ENCODE data around the gene KMT2E. TPM values are rescaled to one million over a fixed set of nuclear protein-coding genes. Genes with fewer than 3 reads are reported as not detected.

Gene KMT2E
- total RNA-seq, 1 experiment from 2014 or later, result 38.2 TPM

DNA sequence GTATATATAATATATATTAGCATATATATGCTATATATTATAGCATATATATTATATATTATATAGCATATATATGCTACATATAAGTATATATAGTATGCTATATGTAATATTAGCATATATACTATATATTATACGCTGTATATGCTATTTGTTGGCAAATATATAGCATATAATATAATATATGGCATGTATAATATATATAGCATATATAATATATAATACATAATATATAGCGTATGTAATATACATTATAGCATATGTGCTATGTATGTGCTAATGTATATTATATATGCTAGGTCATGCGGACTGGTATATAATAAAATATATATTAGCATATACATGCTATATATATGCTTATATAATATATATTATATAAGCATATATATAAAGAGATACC, 72.8 kb downstream of the KMT2E start:
- TF ChIP-seq, protein P1, sequence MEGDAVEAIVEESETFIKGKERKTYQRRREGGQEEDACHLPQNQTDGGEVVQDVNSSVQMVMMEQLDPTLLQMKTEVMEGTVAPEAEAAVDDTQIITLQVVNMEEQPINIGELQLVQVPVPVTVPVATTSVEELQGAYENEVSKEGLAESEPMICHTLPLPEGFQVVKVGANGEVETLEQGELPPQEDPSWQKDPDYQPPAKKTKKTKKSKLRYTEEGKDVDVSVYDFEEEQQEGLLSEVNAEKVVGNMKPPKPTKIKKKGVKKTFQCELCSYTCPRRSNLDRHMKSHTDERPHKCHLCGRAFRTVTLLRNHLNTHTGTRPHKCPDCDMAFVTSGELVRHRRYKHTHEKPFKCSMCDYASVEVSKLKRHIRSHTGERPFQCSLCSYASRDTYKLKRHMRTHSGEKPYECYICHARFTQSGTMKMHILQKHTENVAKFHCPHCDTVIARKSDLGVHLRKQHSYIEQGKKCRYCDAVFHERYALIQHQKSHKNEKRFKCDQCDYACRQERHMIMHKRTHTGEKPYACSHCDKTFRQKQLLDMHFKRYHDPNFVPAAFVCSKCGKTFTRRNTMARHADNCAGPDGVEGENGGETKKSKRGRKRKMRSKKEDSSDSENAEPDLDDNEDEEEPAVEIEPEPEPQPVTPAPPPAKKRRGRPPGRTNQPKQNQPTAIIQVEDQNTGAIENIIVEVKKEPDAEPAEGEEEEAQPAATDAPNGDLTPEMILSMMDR (conservative IDR thresholded peaks at IDR 0.05), result no peak
- Histone ChIP-seq H3K23ac (ENCODE audit: insufficient read length, low read depth, low read length) (no peak overlapping the region), H3K79me1 (ENCODE audit: insufficient read depth, low read depth, low read length, poor library complexity, severe bottlenecking) (no peaks in the 10 kb centered on the region), H4K5ac (ENCODE audit: insufficient read length, low read depth, low read length) (no peak overlapping the region), H2AFZ (ENCODE audit: low read length) (no peak overlapping the region), H3K4me2 (ENCODE audit: insufficient read depth, insufficient read length, low read length) (no peak overlapping the region), H3K27me3 (ENCODE audit: insufficient read depth, low read length) (no peaks in the 10 kb centered on the region), H3K56ac (ENCODE audit: insufficient read length, low read depth, low read length) (no peak overlapping the region), H2BK20ac (ENCODE audit: low read depth, low read length, poor library complexity, severe bottlenecking) (no peak overlapping the region), H3K18ac (ENCODE audit: insufficient read length, low read depth, low read length) (no peak overlapping the region), H4K8ac (replicated peaks; ENCODE audit: insufficient read length, low read depth, low read length) (no peak overlapping the region), H4K91ac (ENCODE audit: insufficient read length, low read depth, low read length) (no peak overlapping the region), H3K9me3 (ENCODE audit: control insufficient read depth, low read depth, low read length) (no peaks in the 10 kb centered on the region), H3K9ac (ENCODE audit: extremely low read depth, insufficient read length, low read length) (no peak overlapping the region), H2BK15ac (ENCODE audit: low read depth, low read length) (no peak overlapping the region), H3K4me1 (ENCODE audit: insufficient read depth, low read length) (no peaks in the 10 kb centered on the region), H2BK5ac (ENCODE audit: insufficient read length, low read length) (no peak overlapping the region), H3K4ac (ENCODE audit: low read depth, low read length) (no peak overlapping the region), H3K23me2 (ENCODE audit: insufficient read length, low read depth, low read length, poor library complexity, severe bottlenecking) (no peaks in the 10 kb centered on the region), H3K79me2 (ENCODE audit: insufficient read depth, low read length) (no peaks in the 10 kb centered on the region), H2BK120ac (ENCODE audit: low read depth, low read length, poor library complexity, severe bottlenecking) (no peak overlapping the region), H3T11ph (ENCODE audit: low read length) (no peak overlapping the region), H4K20me1 (ENCODE audit: control insufficient read depth, insufficient read depth, insufficient read length) (no peaks in the 10 kb centered on the region), H3K27ac (ENCODE audit: insufficient read length, low read depth, low read length) (no peak overlapping the region), H2BK12ac (ENCODE audit: insufficient read length, low read depth, low read length) (no peak overlapping the region), H2AK5ac (ENCODE audit: insufficient read length, low read length) (no peak overlapping the region), H3K14ac (ENCODE audit: insufficient read depth, low read length) (no peak overlapping the region)
- H3K27ac Mint-ChIP-seq, result no peak overlapping the region
- DNase-seq, result no peak
- H3K4me3 Mint-ChIP-seq, result no peak overlapping the region
- H3K36me3 Mint-ChIP-seq (ENCODE audit: insufficient read depth in 1 of 3, low read depth in 3 of 3), result peaks cover 20 to 60% (median 50%) of the 10 kb centered on the region in 3 experiments; a peak in 6 of 7 replicates
- no peaks in the 10 kb centered on the region for H3K27me3 Mint-ChIP-seq (ENCODE audit: low read depth)
- WGBS (ENCODE audit: extremely low coverage, insufficient read length, low lambda C conversion rate), result no CpG with 5 or more reads among the region's 3 CpGs
- H3K4me1 Mint-ChIP-seq, result no peaks in the 10 kb centered on the region
- no peaks in the 10 kb centered on the region for H3K9me3 Mint-ChIP-seq
